Adrenal gland (tissue), 5 donors: Measurements from ENCODE around the gene SCP2D1.

ENCODE experiments used
- CTCF ChIP-seq, 6 experiments: fragments of 450-650 bp in 4 of 6; fragments of 200-600 bp in 2 of 6; sonication (generic) in 1 of 6; IDR thresholded peaks; 1 replicate in 5 of 6; 2 replicates in 1 of 6; pipeline versions ENCODE4 v1.5.1 to v1.8.0; 2016 to 2021; ENCODE audit warnings: antibody characterized with exemption in 6 of 6, mild to moderate bottlenecking in 2 of 6, moderate library complexity in 1 of 6
- POLR2A ChIP-seq, 2 donors: fragments of 450-650 bp; IDR thresholded peaks; one replicate each; pipeline ENCODE4 v1.6.1; 2017; ENCODE audit warnings: antibody characterized with exemption in 2 of 2, mild to moderate bottlenecking in 2 of 2, moderate library complexity in 1 of 2
- donor health status: DM: no; HTN: no; CAD: no.

DNA sequence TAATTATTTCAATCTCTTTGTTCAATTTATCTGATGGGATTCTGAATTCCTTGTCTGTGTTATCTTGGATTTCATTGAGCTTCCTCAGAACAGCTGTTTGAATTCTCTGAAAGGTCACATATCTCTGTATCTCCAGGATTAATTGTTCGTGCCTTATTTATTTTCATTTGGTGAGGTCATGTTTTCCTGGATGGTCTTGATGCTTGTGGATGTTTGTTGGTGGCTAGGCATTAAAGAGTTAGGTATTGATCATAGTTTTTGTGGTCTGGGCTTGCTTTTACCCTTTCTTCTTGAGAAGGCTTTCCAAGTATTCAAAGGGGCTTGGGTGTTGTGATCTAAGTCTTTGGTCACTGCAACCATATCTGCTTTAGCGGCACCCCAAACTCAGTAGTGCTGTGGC, 39.4 kb upstream of the SCP2D1 start:
- TF ChIP-seq CTCF (IDR thresholded peaks at IDR 0.05): no peak
- TF ChIP-seq POLR2A (IDR thresholded peaks at IDR 0.05): no peak
